Pancreas (tissue), 10 donors: ENCODE data around the gene GAS2. TPM values are rescaled to one million over a fixed set of nuclear protein-coding genes. Genes with fewer than 3 reads are reported as not detected.

Experiments
- ATAC-seq, 4 donors: fragments of 200-7000 bp; cut with Tn5 transposase; one replicate each; pipeline versions ENCODE4 v1.8.0 to v1.9.1; 2020; ENCODE audit warnings: mild to moderate bottlenecking in 4 of 4, moderate library complexity in 4 of 4
- DNase-seq, 6 donors: peaks; one replicate each; pipeline ENCODE4 v3.0.0-alpha.2; 2020
- FAIRE-seq: peaks from 2 replicates; lab custom pipeline; 2012; peaks lifted over from hg19 to GRCh38; lab: Jason Lieb, UNC
- H3K27ac ChIP-seq, 4 donors: fragments of 200-600 bp; sonication (generic); 1 replicate in 3 of 4; 2 replicates in 1 of 4; pipeline versions ENCODE4 v1.5.0 to v1.8.0; 2020
- H3K27me3 ChIP-seq, 4 donors: fragments of 200-600 bp; one replicate each; pipeline ENCODE4 v1.8.0; 2021
- H3K36me3 ChIP-seq, 3 donors: fragments of 200-600 bp; sonication (generic) in 1 of 3; one replicate each; pipeline versions ENCODE4 v1.5.0 to v1.8.0; 2020 to 2021
- H3K4me1 ChIP-seq, 3 donors: fragments of 200-600 bp; one replicate each; pipeline ENCODE4 v1.8.0; 2021
- H3K4me3 ChIP-seq, 4 donors: fragments of 200-600 bp; sonication (generic) in 2 of 4; one replicate each; pipeline versions ENCODE4 v1.5.0 to v1.8.0; 2020 to 2021
- H3K9me3 ChIP-seq, 4 donors: fragments of 200-600 bp; one replicate each; pipeline ENCODE4 v1.8.0; 2021
- WGBS, 2 donors: extraction: QIAGEN DNeasy Blood & Tissue Kit; methylation state at CpG; one replicate each; pipeline ENCODE4 v1.1.7; 2013; 5-methylcytosine and 5-hydroxymethylcytosine counted together
- intact Hi-C, 3 donors: fragments of 100-400 bp; cut with DNase I; formaldehyde crosslinking; loops; one replicate each; pipeline versions ENCODE4 v1.11.1 to v1.14.2; 2022
- polyA plus RNA-seq, 2 donors: library from polyadenylated mRNA; stranded (reverse); fragments of 200-250 nt; gene quantifications; one replicate each; pipeline ENCODE4 v1.2.3, GENCODE V29; 2013
- total RNA-seq, 6 donors: library from RNA; stranded (reverse); fragmentation: NEBNext Ultra II Directional in 4 of 6; extraction: Animal tissue kit (Norgen Biotek cat#: 25700) in 4 of 6; gene quantifications; one replicate each; pipeline versions ENCODE4 v1.2.1 to v1.2.4, GENCODE V29; 2021 to 2023
- TF ChIP-seq, protein P1 (sequence below), 4 donors: fragments of 200-600 bp; sonication (generic) in 3 of 4; IDR thresholded peaks; one replicate each; pipeline versions ENCODE4 v1.5.0 to v1.8.0; 2021; ENCODE audit warnings: antibody characterized with exemption in 4 of 4
- donor health status: healthy with polysubstance abuse.
- donor health status: DM: no; HTN: no; CAD: no; lungs with moderate emphysema.
- donor health status: DM: no; HTN: no; CAD: no.
- donor health status: control.
- donor health status: control.
- donor health status: Bipolar disorder and iron deficiency.
- donor health status: DM: yes; HTN: yes; CAD: no.
- donor health status: DM: no; HTN: no; CAD: no.
- donor health status: DM: no; HTN: no; CAD: no.
- donor health status: DM: yes; HTN: yes; CAD: no.

The GAS2 gene
- total and polyA plus RNA-seq, 8 donors, result 4.1 to 13.4 (median 11.2) TPM

- intact Hi-C loops, result no loop called here
Observed at GRCh38 chr11:22800482-22800881, 134.1 kb downstream of the GAS2 start.

DNA sequence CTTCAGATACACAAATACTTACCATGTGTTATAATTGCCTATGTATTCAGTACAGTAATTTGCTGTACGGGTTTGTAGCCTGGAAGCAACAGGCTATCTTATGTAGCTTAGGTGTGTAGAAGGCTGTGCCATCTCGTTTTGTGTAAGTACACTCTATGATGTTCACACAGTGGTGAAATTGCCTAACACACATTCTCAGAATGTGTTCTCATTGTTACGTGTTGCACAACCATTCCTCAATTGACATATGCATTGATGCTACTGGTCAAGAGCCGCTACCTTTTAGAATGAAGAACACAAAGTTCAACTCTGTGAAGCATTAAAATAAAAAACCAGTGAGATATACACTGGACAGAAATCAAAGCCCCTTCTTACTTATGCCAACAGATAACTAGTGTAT, 136.4 kb downstream of the GAS2 start:
- WGBS, 2 donors, result 89 to 97% methylated on average over 4 of the region's 4 CpGs
- ATAC-seq (no peak), FAIRE-seq (no peak), DNase-seq (no peak)
- no peaks in the 10 kb centered on the region for H3K36me3 ChIP-seq
- intact Hi-C loops, result no loop called here
- H3K4me3 ChIP-seq, result no peak overlapping the region
- H3K4me1 ChIP-seq, result peaks cover 0 to 2% (median 0%) of the 10 kb centered on the region in 3 donors
- TF ChIP-seq, protein P1, sequence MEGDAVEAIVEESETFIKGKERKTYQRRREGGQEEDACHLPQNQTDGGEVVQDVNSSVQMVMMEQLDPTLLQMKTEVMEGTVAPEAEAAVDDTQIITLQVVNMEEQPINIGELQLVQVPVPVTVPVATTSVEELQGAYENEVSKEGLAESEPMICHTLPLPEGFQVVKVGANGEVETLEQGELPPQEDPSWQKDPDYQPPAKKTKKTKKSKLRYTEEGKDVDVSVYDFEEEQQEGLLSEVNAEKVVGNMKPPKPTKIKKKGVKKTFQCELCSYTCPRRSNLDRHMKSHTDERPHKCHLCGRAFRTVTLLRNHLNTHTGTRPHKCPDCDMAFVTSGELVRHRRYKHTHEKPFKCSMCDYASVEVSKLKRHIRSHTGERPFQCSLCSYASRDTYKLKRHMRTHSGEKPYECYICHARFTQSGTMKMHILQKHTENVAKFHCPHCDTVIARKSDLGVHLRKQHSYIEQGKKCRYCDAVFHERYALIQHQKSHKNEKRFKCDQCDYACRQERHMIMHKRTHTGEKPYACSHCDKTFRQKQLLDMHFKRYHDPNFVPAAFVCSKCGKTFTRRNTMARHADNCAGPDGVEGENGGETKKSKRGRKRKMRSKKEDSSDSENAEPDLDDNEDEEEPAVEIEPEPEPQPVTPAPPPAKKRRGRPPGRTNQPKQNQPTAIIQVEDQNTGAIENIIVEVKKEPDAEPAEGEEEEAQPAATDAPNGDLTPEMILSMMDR (IDR thresholded peaks at IDR 0.05), result no peak
- no peaks in the 10 kb centered on the region for H3K9me3 ChIP-seq
- H3K27ac ChIP-seq, result no peak overlapping the region
- no peaks in the 10 kb centered on the region for H3K27me3 ChIP-seq

More at GRCh38 chr11:22800482-22800881, 134.1 kb downstream of the GAS2 start:
- no peaks in the 10 kb centered on the region for H3K36me3 ChIP-seq
- no peaks in the 10 kb centered on the region for H3K27me3 ChIP-seq
- no peak overlapping the region for H3K27ac ChIP-seq
- TF ChIP-seq, protein P1 (IDR thresholded peaks at IDR 0.05), result no peak
- no peaks in the 10 kb centered on the region for H3K9me3 ChIP-seq
- DNase-seq (no peak), ATAC-seq (no peak), FAIRE-seq (no peak)
- WGBS, 2 donors, result 89 to 91% methylated on average over 5 of the region's 5 CpGs
- H3K4me1 ChIP-seq, result no peaks in the 10 kb centered on the region
- H3K4me3 ChIP-seq, result no peak overlapping the region

DNA sequence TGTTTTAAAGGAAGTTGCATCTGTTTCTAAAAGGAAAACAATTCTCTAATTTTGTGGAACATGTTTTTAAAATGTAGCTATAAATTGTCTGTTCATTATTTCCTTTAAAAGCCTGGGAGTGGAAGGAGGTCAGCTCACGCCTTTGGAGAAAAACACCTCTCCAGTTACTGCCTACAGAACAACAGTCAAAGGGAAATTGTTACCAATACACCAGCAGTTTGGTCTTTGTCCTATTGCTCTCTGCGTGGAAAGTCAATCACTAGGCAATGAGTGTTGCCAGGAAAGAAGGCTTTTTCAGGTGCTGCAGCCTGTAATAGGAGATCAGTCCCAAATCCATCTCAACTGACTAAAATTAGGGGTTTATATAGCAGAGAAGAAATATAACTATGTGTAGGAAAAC, 141.0 kb downstream of the GAS2 start:
- no peak for FAIRE-seq
- no peak for DNase-seq
- H3K27ac ChIP-seq, result no peak overlapping the region
- no peaks in the 10 kb centered on the region for H3K36me3 ChIP-seq
- 88 to 90% methylated on average over 2 of the region's 2 CpGs for WGBS, 2 donors
- no peak overlapping the region for H3K4me3 ChIP-seq
- H3K27me3 ChIP-seq, result no peaks in the 10 kb centered on the region
- TF ChIP-seq, protein P1 (IDR thresholded peaks at IDR 0.05), result no peak
- H3K9me3 ChIP-seq, result no peaks in the 10 kb centered on the region
- H3K4me1 ChIP-seq, result peaks cover 0 to 8% (median 0%) of the 10 kb centered on the region in 3 donors
- intact Hi-C loops, result no loop called here
- no peak for ATAC-seq

GRCh38 chr11:22807855-22808570, 141.6 kb downstream of the GAS2 start:
- H3K27me3 ChIP-seq, result no peaks in the 10 kb centered on the region
- 87 to 91% methylated on average over 2 of the region's 2 CpGs for WGBS, 2 donors
- peak in 3 of 4 donors; percentile 44 to 66 (median 47) for ATAC-seq

More at GRCh38 chr11:22807855-22808570, 141.6 kb downstream of the GAS2 start:
- H3K27ac ChIP-seq, result peak overlapping the region in 1 of 4 donors; percentile 6
- no peak for DNase-seq
- peaks cover 0 to 8% (median 0%) of the 10 kb centered on the region in 3 donors for H3K4me1 ChIP-seq
- TF ChIP-seq, protein P1 (IDR thresholded peaks at IDR 0.05), result no peak
- no peak for FAIRE-seq
- H3K9me3 ChIP-seq, result no peaks in the 10 kb centered on the region
- H3K4me3 ChIP-seq, result no peak overlapping the region
- intact Hi-C loops, result no loop called here
- no peaks in the 10 kb centered on the region for H3K36me3 ChIP-seq
